ENCODE results near the gene CTNNA1.

- TF ChIP-seq POLR2A (IDR thresholded peaks at IDR 0.05) (no peak), CTCF (IDR thresholded peaks at IDR 0.05) (no peak)
Measured at GRCh38 chr5:138927979-138928378, 174.8 kb downstream of the CTNNA1 start.

All from adrenal gland (tissue), 5 donors.